HCT116 (cell line): ENCODE results near the gene SH3PXD2A. TPM values are rescaled to one million over a fixed set of nuclear protein-coding genes. Genes with fewer than 3 reads are reported as not detected.

Experiments
- ATAC-seq: fragments of 200-7000 bp; cut with Tn5 transposase; 2 replicates; pipeline ENCODE4 v1.9.1; 2020; ENCODE audit warnings: mild to moderate bottlenecking, moderate library complexity
- BruUV-seq: library from RNA; stranded (reverse); fragments of 400-500 nt; replicated peaks from 2 replicates; lab custom pipeline; 2021; lab: Mats Ljungman, UMichigan
- CTCF ChIA-PET: fragments of 300-600 bp; sonication (Branson Sonifier 250); formaldehyde crosslinking; loops from one replicate; lab custom pipeline; 2021; ENCODE audit warnings: antibody characterized with exemption; lab: Charles Lee
- POLR2A ChIA-PET: fragments of 300-600, 350-600 bp; sonication (Branson Sonifier 250); formaldehyde crosslinking; loops from one replicate; lab custom pipeline; 2021; ENCODE audit warnings: antibody characterized with exemption; lab: Charles Lee
- RAD21 ChIA-PET, 2 experiments: fragments of 300-600 bp; sonication (Branson Sonifier 250); formaldehyde crosslinking; loops; one replicate each; lab custom pipeline; 2023; ENCODE audit warnings: low total read pairs in 2 of 2; ENCODE audit not compliant: uncharacterized antibody in 2 of 2, unreplicated experiment in 2 of 2, low non-redundant PET in 1 of 2; lab: Charles Lee
- DNase-seq: peaks from one replicate; pipeline ENCODE4 v3.0.0-alpha.2; 2010; ENCODE audit warnings: low read depth, low spot score
- H2AFZ ChIP-seq: fragments of 200-600 bp; shearing (Covaris generic), sonication (generic); 2 replicates; pipeline ENCODE4 v1.6.1; 2017; ENCODE audit warnings: low read depth, mixed run types, mixed read lengths, antibody characterized with exemption, low read length; ENCODE audit not compliant: poor library complexity, severe bottlenecking
- H3K27ac ChIP-seq: 2 replicates; pipeline ENCODE4 v1.5.1; 2012; ENCODE audit warnings: low read depth, low read length
- H3K27me3 ChIP-seq: fragments of 200-600 bp; sonication (generic); 2 replicates; pipeline ENCODE4 v1.6.1; 2016; ENCODE audit warnings: mixed run types, low read length, mixed read lengths; ENCODE audit not compliant: insufficient read depth
- H3K36me3 ChIP-seq, 2 experiments: fragments of 200-500 bp in 1 of 2; fragments of 200-600 bp in 1 of 2; sonication (Bioruptor generic) in 1 of 2; sonication (generic) in 1 of 2; 2 replicates each; pipeline versions ENCODE4 v1.5.1 to v1.6.1; 2014 to 2016; ENCODE audit warnings: low read length in 2 of 2, inconsistent platforms in 1 of 2, mixed read lengths in 1 of 2, mixed run types in 1 of 2; ENCODE audit not compliant: insufficient read depth in 2 of 2, control insufficient read depth in 1 of 2
- H3K4me1 ChIP-seq, 2 experiments: fragments of 200-600 bp in 1 of 2; sonication (generic) in 1 of 2; 2 replicates each; pipeline versions ENCODE4 v1.5.1 to v1.6.1; 2012 to 2017; ENCODE audit warnings: low read length in 2 of 2, inconsistent platforms in 1 of 2, mild to moderate bottlenecking in 1 of 2, mixed read lengths in 1 of 2, mixed run types in 1 of 2, moderate library complexity in 1 of 2; ENCODE audit not compliant: insufficient read depth in 2 of 2, control insufficient read depth in 1 of 2
- H3K4me2 ChIP-seq: fragments of 200-600 bp; sonication (generic); 2 replicates; pipeline ENCODE4 v1.6.1; 2017; ENCODE audit warnings: mixed run types, low read length, mixed read lengths
- H3K4me3 ChIP-seq, 2 experiments: fragments of 200-600 bp in 1 of 2; sonication (generic) in 1 of 2; replicated peaks in 1 of 2; 2 replicates each; pipeline ENCODE4 v1.5.1; 2011 to 2016; ENCODE audit warnings: low read length in 2 of 2, control low read depth in 1 of 2, low read depth in 1 of 2, mild to moderate bottlenecking in 1 of 2, mixed read lengths in 1 of 2, mixed run types in 1 of 2
- H3K79me2 ChIP-seq: fragments of 200-600 bp; sonication (generic); 2 replicates; pipeline ENCODE4 v1.6.1; 2017; ENCODE audit warnings: mild to moderate bottlenecking, mixed run types, low read length, moderate library complexity, mixed read lengths; ENCODE audit not compliant: insufficient read depth
- H3K9ac ChIP-seq: fragments of 200-600 bp; sonication (generic); 2 replicates; pipeline ENCODE4 v1.6.1; 2016; ENCODE audit warnings: low read length, mixed read lengths
- H3K9me2 ChIP-seq: fragments of 200-600 bp; sonication (generic), shearing (Covaris generic); 2 replicates; pipeline ENCODE4 v1.6.1; 2017; ENCODE audit warnings: mixed run types, mild to moderate bottlenecking, moderate library complexity; ENCODE audit not compliant: insufficient read depth
- H3K9me3 ChIP-seq, 2 experiments: fragments of 200-500 bp in 1 of 2; fragments of 200-600 bp in 1 of 2; sonication (Bioruptor generic) in 1 of 2; sonication (generic) in 1 of 2; 2 replicates each; pipeline ENCODE4 v1.6.1; 2014 to 2017; ENCODE audit warnings: low read length in 2 of 2, mixed read lengths in 2 of 2, inconsistent platforms in 1 of 2, low read depth in 1 of 2, mild to moderate bottlenecking in 1 of 2, mixed run types in 1 of 2, moderate library complexity in 1 of 2; ENCODE audit not compliant: control insufficient read depth in 1 of 2, insufficient read depth in 1 of 2
- H4K20me1 ChIP-seq: fragments of 200-600 bp; sonication (generic), shearing (Covaris generic); 2 replicates; pipeline ENCODE4 v1.6.1; 2017; ENCODE audit warnings: mixed run types, mild to moderate bottlenecking, moderate library complexity; ENCODE audit not compliant: insufficient read depth
- ATF3 ChIP-seq: IDR thresholded peaks from 2 replicates; pipeline ENCODE4 v1.6.1; 2012
- EZH2 ChIP-seq: fragments of 200-600 bp; sonication (generic); IDR thresholded peaks from 2 replicates; pipeline ENCODE4 v1.6.1; 2017; ENCODE audit warnings: antibody characterized with exemption, mixed run types
- POLR2A ChIP-seq: IDR thresholded peaks from 2 replicates; pipeline ENCODE4 v1.7.0; 2011; ENCODE audit warnings: borderline replicate concordance; ENCODE audit not compliant: insufficient read depth, insufficient read length; ENCODE audit errors: extremely low read depth
- POLR2AphosphoS5 ChIP-seq: IDR thresholded peaks from 2 replicates; pipeline ENCODE4 v1.6.1; 2011; ENCODE audit warnings: mild to moderate bottlenecking, low read depth, low read length, moderate library complexity
- RAD21 ChIP-seq: IDR thresholded peaks from 2 replicates; pipeline ENCODE4 v1.6.1; 2012; ENCODE audit warnings: low read depth, mild to moderate bottlenecking
- SIN3A ChIP-seq: IDR thresholded peaks from 2 replicates; pipeline ENCODE4 v1.6.1; 2012; ENCODE audit warnings: low read depth
- SP1 ChIP-seq: IDR thresholded peaks from 2 replicates; pipeline ENCODE4 v1.6.1; 2012; ENCODE audit warnings: low read depth
- SRF ChIP-seq: IDR thresholded peaks from 2 replicates; pipeline ENCODE4 v1.6.1; 2012; ENCODE audit warnings: low read depth
- YY1 ChIP-seq: IDR thresholded peaks from 2 replicates; pipeline ENCODE4 v1.6.1; 2011; ENCODE audit warnings: low read length, low read depth, moderate library complexity, mild to moderate bottlenecking; ENCODE audit not compliant: insufficient replicate concordance; ENCODE audit errors: extremely low read depth
- ZFX ChIP-seq: fragments of 450-650 bp; IDR thresholded peaks from 2 replicates; pipeline ENCODE4 v1.6.1; 2017
- ZNF274 ChIP-seq: fragments of 200-500 bp; sonication (Bioruptor generic); IDR thresholded peaks from 2 replicates; pipeline ENCODE4 v1.6.1; 2014; ENCODE audit warnings: mild to moderate bottlenecking, low read depth, low read length, inconsistent platforms
- intact Hi-C: fragments of 100-400 bp; cut with micrococcal nuclease; formaldehyde crosslinking; loops from 2 replicates; pipeline ENCODE4 v1.10.0; 2022
- total RNA-seq: library from RNA; stranded (reverse); gene quantifications from one replicate; pipeline ENCODE4 v1.2.1, GENCODE V29; 2021; ENCODE audit not compliant: unreplicated experiment
- TF ChIP-seq, protein P1 (sequence below), 3 experiments: fragments of 200-600 bp in 1 of 3; sonication (generic) in 1 of 3; IDR thresholded peaks in 2 of 3; conservative IDR thresholded peaks in 1 of 3; 2 replicates each; pipeline ENCODE4 v1.5.1; 2012 to 2017; ENCODE audit warnings: low read depth in 2 of 3, low read length in 2 of 3, antibody characterized with exemption in 1 of 3, borderline replicate concordance in 1 of 3, control low read depth in 1 of 3, mild to moderate bottlenecking in 1 of 3, mixed read lengths in 1 of 3, mixed run types in 1 of 3, moderate library complexity in 1 of 3; ENCODE audit not compliant: insufficient read depth in 1 of 3

The SH3PXD2A gene
- total RNA-seq, 1 experiment from 2014 or later = 8.7 TPM

- Histone ChIP-seq H3K36me3 (no peaks in the 10 kb centered on the region), H3K4me3 (no peak overlapping the region), H4K20me1 (no peaks in the 10 kb centered on the region), H3K27ac (no peak overlapping the region), H3K79me2 (no peaks in the 10 kb centered on the region), H3K9ac (no peak overlapping the region), H2AFZ (no peak overlapping the region), H3K4me2 (no peak overlapping the region), H3K27me3 (no peaks in the 10 kb centered on the region), H3K9me2 (no peaks in the 10 kb centered on the region), H3K9me3 (no peaks in the 10 kb centered on the region), H3K4me1 (peaks cover 11 to 20% of the 10 kb centered on the region in 2 experiments)
- RAD21 ChIA-PET = interaction anchor here (0.8 to 1.5 kb wide), 6 partner anchors 10 to 96 kb away, joined by 3 to 7 read pairs (median 4); no protein-coding TSS in a partner anchor
- TF ChIP-seq, protein P1, sequence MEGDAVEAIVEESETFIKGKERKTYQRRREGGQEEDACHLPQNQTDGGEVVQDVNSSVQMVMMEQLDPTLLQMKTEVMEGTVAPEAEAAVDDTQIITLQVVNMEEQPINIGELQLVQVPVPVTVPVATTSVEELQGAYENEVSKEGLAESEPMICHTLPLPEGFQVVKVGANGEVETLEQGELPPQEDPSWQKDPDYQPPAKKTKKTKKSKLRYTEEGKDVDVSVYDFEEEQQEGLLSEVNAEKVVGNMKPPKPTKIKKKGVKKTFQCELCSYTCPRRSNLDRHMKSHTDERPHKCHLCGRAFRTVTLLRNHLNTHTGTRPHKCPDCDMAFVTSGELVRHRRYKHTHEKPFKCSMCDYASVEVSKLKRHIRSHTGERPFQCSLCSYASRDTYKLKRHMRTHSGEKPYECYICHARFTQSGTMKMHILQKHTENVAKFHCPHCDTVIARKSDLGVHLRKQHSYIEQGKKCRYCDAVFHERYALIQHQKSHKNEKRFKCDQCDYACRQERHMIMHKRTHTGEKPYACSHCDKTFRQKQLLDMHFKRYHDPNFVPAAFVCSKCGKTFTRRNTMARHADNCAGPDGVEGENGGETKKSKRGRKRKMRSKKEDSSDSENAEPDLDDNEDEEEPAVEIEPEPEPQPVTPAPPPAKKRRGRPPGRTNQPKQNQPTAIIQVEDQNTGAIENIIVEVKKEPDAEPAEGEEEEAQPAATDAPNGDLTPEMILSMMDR (IDR thresholded peaks at IDR 0.05 in 2 of 3, conservative IDR thresholded peaks at IDR 0.05 in 1 of 3; ENCODE audit: borderline replicate concordance in 1 of 3, insufficient read depth in 1 of 3, low read depth in 2 of 3, low read length in 2 of 3) = peak; percentile 92 to 100 (median 99)
- TF ChIP-seq YY1 (peak; percentile 19), RAD21 (peak; percentile 88), POLR2AphosphoS5 (no peak)
- ATAC-seq (peak; percentile 93), DNase-seq (peak; percentile 32)
- CTCF ChIA-PET = interaction anchor here (0.6 to 2.3 kb wide), 24 partner anchors 9 to 202 kb away, joined by 3 to 41 read pairs (median 7); no protein-coding TSS in a partner anchor
- POLR2A ChIA-PET = no interaction called here
- no TSS peak for BruUV-seq
- intact Hi-C loops = loop anchor here (1.0 to 2.0 kb wide), 2 partner anchors 87 to 269 kb away; no protein-coding TSS in a partner anchor
These were observed 169.3 kb downstream of the SH3PXD2A start for GRCh38 chr10:103685880-103686669.

- DNase-seq (no peak), ATAC-seq (no peak)
- Histone ChIP-seq H3K9ac (no peak overlapping the region), H3K36me3 (no peaks in the 10 kb centered on the region), H3K4me1 (peaks cover 7 to 16% of the 10 kb centered on the region in 2 experiments), H4K20me1 (no peaks in the 10 kb centered on the region), H3K9me2 (no peaks in the 10 kb centered on the region), H3K79me2 (no peaks in the 10 kb centered on the region), H3K4me3 (no peak overlapping the region), H3K9me3 (no peaks in the 10 kb centered on the region), H2AFZ (no peak overlapping the region), H3K4me2 (no peak overlapping the region), H3K27ac (no peak overlapping the region), H3K27me3 (no peaks in the 10 kb centered on the region)
- RAD21 ChIA-PET = interaction anchor here in 1 of 2 experiments (0.6 kb wide), 1 partner anchor 477 kb away, joined by 5 read pairs; no protein-coding TSS in a partner anchor
- POLR2A ChIA-PET = no interaction called here
- no TSS peak for BruUV-seq
- CTCF ChIA-PET = interaction anchor here (1.2 kb wide), 1 partner anchor 13 kb away, joined by 4 read pairs; no protein-coding TSS in a partner anchor
- intact Hi-C loops = no loop called here
- TF ChIP-seq POLR2A (no peak), ZFX (no peak), SP1 (no peak), ATF3 (no peak), SIN3A (no peak), EZH2 (no peak), ZNF274 (no peak), SRF (no peak)
- TF ChIP-seq, protein P1 (IDR thresholded peaks at IDR 0.05 in 2 of 3, conservative IDR thresholded peaks at IDR 0.05 in 1 of 3; ENCODE audit: borderline replicate concordance in 1 of 3, insufficient read depth in 1 of 3, low read depth in 2 of 3, low read length in 2 of 3) = no peak
These were observed 171.5 kb downstream of the SH3PXD2A start for GRCh38 chr10:103683851-103684250.
